Adrenal gland (tissue), 12 donors: ENCODE results near the gene RNF138. TPM values are rescaled to one million over a fixed set of nuclear protein-coding genes. Genes with fewer than 3 reads are reported as not detected.
"Not testable (repeated sequence)": the region's sequence is repeated elsewhere in the genome, so short reads cannot be mapped to it uniquely, and the experiment has no call there.

Source experiments
- DNase-seq, 7 donors: peaks; one replicate each; pipeline ENCODE4 v3.0.0-alpha.2; 2019 to 2020
- H3K27ac ChIP-seq, 5 donors: fragments of 200-600 bp; sonication (generic) in 4 of 5; 1 replicate in 3 of 5; 2 replicates in 2 of 5; pipeline versions ENCODE4 v1.5.1 to v1.8.0; 2016 to 2020; ENCODE audit warnings: mild to moderate bottlenecking in 1 of 5
- H3K27me3 ChIP-seq: fragments of 200-600 bp; 2 replicates; pipeline ENCODE4 v1.8.0; 2021
- H3K36me3 ChIP-seq, 2 donors: fragments of 200-600 bp; replicated peaks in 1 of 2; 1 replicate in 1 of 2; 2 replicates in 1 of 2; pipeline versions ENCODE4 v1.5.1 to v1.8.0; 2018 to 2022
- H3K4me1 ChIP-seq, 2 donors: fragments of 200-600 bp; replicated peaks in 1 of 2; 1 replicate in 1 of 2; 2 replicates in 1 of 2; pipeline versions ENCODE4 v1.5.1 to v1.8.0; 2018 to 2021
- H3K4me3 ChIP-seq, 4 donors: fragments of 200-600 bp; sonication (generic) in 3 of 4; one replicate each; pipeline ENCODE4 v1.5.1; 2016 to 2018
- H3K9me3 ChIP-seq, 3 donors: fragments of 200-600 bp; sonication (generic) in 1 of 3; replicated peaks in 1 of 3; 1 replicate in 2 of 3; 2 replicates in 1 of 3; pipeline versions ENCODE4 v1.5.1 to v1.8.0; 2016 to 2021
- POLR2A ChIP-seq, 2 donors: fragments of 450-650 bp; IDR thresholded peaks; one replicate each; pipeline ENCODE4 v1.6.1; 2017; ENCODE audit warnings: antibody characterized with exemption in 2 of 2, mild to moderate bottlenecking in 2 of 2, moderate library complexity in 1 of 2
- WGBS, 4 donors: extraction: QIAGEN DNeasy Blood & Tissue Kit in 2 of 4; methylation state at CpG; one replicate each; pipeline versions ENCODE4 v1.1.5 to v1.1.7; 2013 to 2017; 5-methylcytosine and 5-hydroxymethylcytosine counted together
- intact Hi-C, 2 donors: fragments of 100-400 bp; cut with DNase I; formaldehyde crosslinking; loops; one replicate each; pipeline versions ENCODE4 v1.14.1 to v1.15.0; 2022 to 2023
- polyA plus RNA-seq, 3 donors: library from polyadenylated mRNA; stranded (reverse); fragments of 200-250 nt in 2 of 3; fragments of 350-450 nt in 1 of 3; fragmentation: Illumina TruSeq in 1 of 3; extraction: RNeasy Lipid Tissue Mini Kit (QIAGEN cat#74804) in 1 of 3; gene quantifications; one replicate each; pipeline ENCODE4 v1.2.3, GENCODE V29; 2013 to 2014
- total RNA-seq, 9 donors: library from RNA; depleted of rRNA in 4 of 9; stranded (reverse); fragments of >200 nt in 4 of 9; fragments of 120-200 nt in 1 of 9; fragmentation: NEBNext Ultra II Directional in 1 of 9; extraction: Animal tissue kit (Norgen Biotek cat#: 25700) in 1 of 9; gene quantifications; one replicate each; pipeline versions ENCODE4 v1.1.0 to v1.2.4, GENCODE V29; 2013 to 2023
- TF ChIP-seq, protein P1 (sequence below), 6 experiments: fragments of 450-650 bp in 4 of 6; fragments of 200-600 bp in 2 of 6; sonication (generic) in 1 of 6; IDR thresholded peaks; 1 replicate in 5 of 6; 2 replicates in 1 of 6; pipeline versions ENCODE4 v1.5.1 to v1.8.0; 2016 to 2021; ENCODE audit warnings: antibody characterized with exemption in 6 of 6, mild to moderate bottlenecking in 2 of 6, moderate library complexity in 1 of 6
- donor health status: healthy with polysubstance abuse.
- donor health status: Bipolar disorder and iron deficiency.
- donor health status: DM: yes; HTN: yes; CAD: no.
- donor health status: DM: no; HTN: no; CAD: no.
- donor health status: DM: no; HTN: no; CAD: no.
- donor health status: DM: yes; HTN: yes; CAD: no.

RNF138 gene
- total and polyA plus RNA-seq, 12 donors, result 5.2 to 41.6 (median 15.2) TPM

DNA sequence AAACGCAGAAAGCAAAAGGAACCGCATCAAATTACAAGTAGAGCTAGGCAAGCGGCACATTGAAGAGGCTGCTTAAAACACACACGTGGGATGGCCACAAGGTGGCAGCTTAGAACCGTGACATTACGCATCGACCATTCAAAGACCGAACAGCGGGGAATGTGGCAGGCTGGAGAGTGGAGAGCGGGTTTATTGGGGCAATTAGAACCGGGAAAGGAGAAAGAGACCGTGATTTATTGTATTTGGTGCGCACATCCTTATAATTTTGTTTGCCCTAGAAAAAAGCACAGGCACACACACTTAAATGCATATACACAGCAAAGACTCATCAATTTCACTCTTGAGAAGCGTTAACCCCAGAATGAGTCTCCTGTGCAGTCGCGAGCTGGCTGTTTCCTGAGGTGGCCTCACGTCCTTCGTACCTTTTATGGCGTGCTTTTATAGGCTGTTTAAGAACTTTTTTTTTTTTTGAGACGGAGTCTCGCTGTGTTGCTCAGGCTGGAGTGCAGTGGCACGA lies 66.5 kb downstream of the RNF138 start:
- Histone ChIP-seq H3K27me3 (no peaks in the 10 kb centered on the region), H3K4me1 (peaks cover 0 to 7% of the 10 kb centered on the region in 2 donors), H3K36me3 (no peaks in the 10 kb centered on the region), H3K9me3 (no peaks in the 10 kb centered on the region), H3K4me3 (no peak overlapping the region), H3K27ac (no peak overlapping the region)
- intact Hi-C loops, result loop anchor here (2.0 to 10.0 kb wide), 3 partner anchors 317 to 394 kb away; partner anchors contain the start of gene GAREM1 (in 1 of the 2)
- WGBS, 4 donors, result 1 to 3% (median 2%) methylated on average over 22 of the region's 22 CpGs
- TF ChIP-seq, protein P1, sequence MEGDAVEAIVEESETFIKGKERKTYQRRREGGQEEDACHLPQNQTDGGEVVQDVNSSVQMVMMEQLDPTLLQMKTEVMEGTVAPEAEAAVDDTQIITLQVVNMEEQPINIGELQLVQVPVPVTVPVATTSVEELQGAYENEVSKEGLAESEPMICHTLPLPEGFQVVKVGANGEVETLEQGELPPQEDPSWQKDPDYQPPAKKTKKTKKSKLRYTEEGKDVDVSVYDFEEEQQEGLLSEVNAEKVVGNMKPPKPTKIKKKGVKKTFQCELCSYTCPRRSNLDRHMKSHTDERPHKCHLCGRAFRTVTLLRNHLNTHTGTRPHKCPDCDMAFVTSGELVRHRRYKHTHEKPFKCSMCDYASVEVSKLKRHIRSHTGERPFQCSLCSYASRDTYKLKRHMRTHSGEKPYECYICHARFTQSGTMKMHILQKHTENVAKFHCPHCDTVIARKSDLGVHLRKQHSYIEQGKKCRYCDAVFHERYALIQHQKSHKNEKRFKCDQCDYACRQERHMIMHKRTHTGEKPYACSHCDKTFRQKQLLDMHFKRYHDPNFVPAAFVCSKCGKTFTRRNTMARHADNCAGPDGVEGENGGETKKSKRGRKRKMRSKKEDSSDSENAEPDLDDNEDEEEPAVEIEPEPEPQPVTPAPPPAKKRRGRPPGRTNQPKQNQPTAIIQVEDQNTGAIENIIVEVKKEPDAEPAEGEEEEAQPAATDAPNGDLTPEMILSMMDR (IDR thresholded peaks at IDR 0.05), result peak; percentile 71 to 96 (median 90)
- no peak for TF ChIP-seq POLR2A (IDR thresholded peaks at IDR 0.05)
- peak; percentile 79 to 92 (median 86) for DNase-seq

DNA sequence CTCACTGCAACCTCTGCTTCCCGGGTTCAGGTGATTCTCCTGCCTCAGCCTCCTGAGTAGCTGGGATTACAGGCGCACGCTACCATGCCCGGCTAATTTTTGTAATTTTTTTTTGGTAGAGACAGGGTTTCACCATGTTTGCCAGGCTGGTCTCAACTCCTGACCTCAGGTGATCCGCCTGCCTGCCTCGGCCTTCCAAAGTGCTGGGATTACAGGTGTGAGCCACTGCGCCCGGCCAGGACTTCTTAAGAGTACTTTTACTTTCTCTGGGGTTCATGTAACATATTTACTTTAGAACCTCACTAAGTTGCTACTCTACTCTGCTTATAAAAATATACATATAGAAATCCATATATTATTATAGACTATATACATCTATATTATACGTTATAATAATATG lies 67.0 kb downstream of the RNF138 start:
- not testable (repeated sequence) for H3K36me3 ChIP-seq, DNase-seq, H3K27ac ChIP-seq, H3K9me3 ChIP-seq, H3K4me1 ChIP-seq, H3K27me3 ChIP-seq, H3K4me3 ChIP-seq
- WGBS, 4 donors, result 61 to 77% (median 66%) methylated on average over 9 of the region's 9 CpGs
- intact Hi-C loops, result loop anchor here (2.0 to 10.0 kb wide), 3 partner anchors 316 to 394 kb away; partner anchors contain the start of gene GAREM1 (in 1 of the 2)

DNA sequence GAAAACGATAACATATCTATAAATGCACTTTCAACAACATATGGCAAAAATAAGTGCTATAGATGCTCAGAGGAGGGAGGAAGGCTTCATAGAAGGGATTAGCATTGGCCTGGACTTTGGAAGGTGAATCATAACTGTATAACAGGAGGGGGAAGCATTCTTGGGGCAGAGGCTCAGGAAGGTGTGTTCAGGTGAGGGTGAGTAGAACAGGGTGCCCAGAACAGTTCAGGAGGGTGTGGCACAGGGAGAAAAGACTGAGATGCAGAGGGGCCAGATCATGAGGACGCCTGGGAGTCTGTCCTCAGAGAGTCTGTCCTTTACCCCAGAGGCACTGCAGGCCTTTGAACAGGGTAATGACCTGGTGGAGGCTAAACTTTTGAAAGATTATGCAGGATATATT lies 68.9 kb downstream of the RNF138 start:
- intact Hi-C loops, result loop anchor here in 1 of 2 donors (10.0 kb wide), 2 partner anchors 94 to 314 kb away; partner anchors contain the start of gene GAREM1
- H3K4me3 ChIP-seq, result no peak overlapping the region
- no peaks in the 10 kb centered on the region for H3K36me3 ChIP-seq
- no peak for DNase-seq
- TF ChIP-seq, protein P1 (IDR thresholded peaks at IDR 0.05), result no peak
- no peak for TF ChIP-seq POLR2A (IDR thresholded peaks at IDR 0.05)
- H3K27me3 ChIP-seq, result no peaks in the 10 kb centered on the region
- no peak overlapping the region for H3K27ac ChIP-seq
- no peaks in the 10 kb centered on the region for H3K9me3 ChIP-seq
- WGBS, 4 donors, result 73 to 87% (median 79%) methylated on average over 2 of the region's 2 CpGs
- H3K4me1 ChIP-seq, result peaks cover 0 to 7% of the 10 kb centered on the region in 2 donors

DNA sequence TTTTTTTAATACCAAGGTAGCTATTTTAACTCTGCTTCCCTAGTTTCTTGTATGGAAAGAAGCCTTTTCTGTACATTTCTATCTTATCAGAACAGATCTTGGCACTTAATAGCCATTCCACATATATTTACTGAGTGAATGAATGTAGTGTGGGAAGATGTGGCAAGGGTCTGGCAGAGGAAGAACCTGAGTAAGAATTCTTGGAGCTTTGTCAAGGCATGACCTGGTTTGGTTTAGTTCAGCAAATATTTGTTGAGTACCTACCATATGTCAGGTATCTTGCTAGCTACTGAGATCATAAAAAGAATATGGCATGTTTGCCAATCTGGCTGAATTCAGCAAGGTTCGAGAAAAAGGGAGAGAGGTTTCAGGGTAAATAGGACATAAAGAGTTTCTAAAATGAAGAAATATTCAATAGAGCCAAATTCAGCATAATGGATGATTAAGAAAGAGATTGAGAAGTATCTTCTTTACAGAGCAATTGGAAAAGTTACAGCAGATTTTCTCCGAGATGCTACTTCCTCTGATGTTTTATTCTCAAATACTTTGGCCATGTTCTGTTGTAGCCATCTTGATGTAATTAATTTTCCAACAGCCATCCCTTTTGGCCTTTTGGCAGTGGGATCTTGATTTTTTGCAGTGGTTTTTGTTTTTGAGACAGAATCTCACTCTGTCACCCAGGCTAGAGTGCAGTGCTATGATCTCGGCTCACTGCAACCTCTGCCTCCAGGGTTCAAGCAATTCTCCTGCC lies 76.5 kb downstream of the RNF138 start:
- Histone ChIP-seq H3K36me3 (no peaks in the 10 kb centered on the region), H3K4me1 (no peaks in the 10 kb centered on the region), H3K4me3 (no peak overlapping the region), H3K27me3 (no peaks in the 10 kb centered on the region), H3K9me3 (no peaks in the 10 kb centered on the region), H3K27ac (no peak overlapping the region)
- intact Hi-C loops, result loop anchor here in 1 of 2 donors (10.0 kb wide), 2 partner anchors 87 to 307 kb away; partner anchors contain the start of gene GAREM1
- DNase-seq, result no peak
- WGBS, 4 donors, result 70 to 86% (median 81%) methylated on average over 3 of the region's 3 CpGs
- no peak for TF ChIP-seq POLR2A (IDR thresholded peaks at IDR 0.05)
- TF ChIP-seq, protein P1 (IDR thresholded peaks at IDR 0.05), result no peak
